Stimulated activated CD4-positive, alpha-beta T cell treated with anti-CD3 and anti-CD28 coated beads, Interleukin-2, amount 100 ng/mL, for 4 hours (primary cell): ENCODE data around the gene IL20RA.
"Not testable (repeated sequence)": the region's sequence is repeated elsewhere in the genome, so short reads cannot be mapped to it uniquely, and the experiment has no call there.

ENCODE experiments used
- DNase-seq: peaks from one replicate; pipeline ENCODE4 v3.0.0-alpha.2; 2020; ENCODE audit warnings: low read depth

The IL20RA gene

DNA sequence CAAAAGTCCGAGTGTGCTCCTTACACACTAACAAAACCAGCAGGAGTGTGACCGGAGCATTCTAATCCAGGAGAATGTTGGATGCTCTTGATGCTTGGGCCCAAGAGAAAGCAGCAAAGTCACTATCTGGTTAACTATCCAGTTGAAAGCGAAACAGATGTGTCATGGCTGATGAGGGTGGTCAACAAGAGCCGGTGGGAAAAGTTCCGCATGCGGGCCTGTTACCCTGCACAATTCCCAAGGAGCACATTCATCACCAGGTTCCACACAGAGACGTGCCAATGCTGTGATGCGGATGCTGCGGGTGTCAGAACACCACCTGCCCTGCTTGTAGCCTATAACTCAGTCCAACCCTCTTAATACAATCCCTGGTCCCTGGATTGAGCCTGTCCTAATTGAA is 38.7 kb downstream of the IL20RA start:
- no peak for DNase-seq

DNA sequence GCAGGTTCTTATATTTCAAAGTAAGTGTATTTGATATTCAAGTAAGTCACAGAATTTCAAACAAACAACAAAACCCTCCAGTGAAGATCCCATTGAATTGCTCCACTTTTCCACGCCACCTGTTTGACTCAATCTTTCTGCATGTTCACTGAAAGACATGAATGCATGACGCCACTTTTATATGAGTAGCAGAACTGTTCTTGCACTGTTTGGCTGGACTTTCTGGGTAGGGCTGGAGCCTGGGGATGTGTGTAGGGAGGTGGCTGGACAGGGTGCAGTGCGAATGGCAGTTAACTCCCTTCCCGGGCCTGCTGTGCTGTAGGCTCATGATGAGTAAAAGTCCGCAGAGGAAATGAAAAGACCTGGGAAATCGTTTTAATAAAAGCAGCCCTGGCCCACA is 39.7 kb downstream of the IL20RA start:
- no peak for DNase-seq

DNA sequence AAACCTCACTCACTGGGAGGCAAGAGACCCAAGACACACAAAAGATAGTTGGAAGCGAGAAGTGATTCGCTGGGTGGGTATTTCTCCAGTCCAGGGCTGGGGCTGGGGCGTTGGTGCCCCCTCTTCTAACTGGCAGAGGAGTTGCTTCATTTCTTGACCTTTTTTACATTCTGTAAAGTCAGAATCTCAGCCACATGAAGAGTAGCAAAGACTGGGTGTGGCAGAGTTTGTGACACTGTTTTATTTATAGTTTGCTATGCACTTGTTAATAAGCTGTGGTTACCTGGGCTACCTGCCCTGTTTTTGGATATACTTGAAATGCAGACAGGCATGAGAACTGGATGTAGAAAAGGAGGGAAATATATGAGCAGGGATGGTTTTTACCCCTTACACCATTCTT is 42.3 kb downstream of the IL20RA start:
- no peak for DNase-seq

DNA sequence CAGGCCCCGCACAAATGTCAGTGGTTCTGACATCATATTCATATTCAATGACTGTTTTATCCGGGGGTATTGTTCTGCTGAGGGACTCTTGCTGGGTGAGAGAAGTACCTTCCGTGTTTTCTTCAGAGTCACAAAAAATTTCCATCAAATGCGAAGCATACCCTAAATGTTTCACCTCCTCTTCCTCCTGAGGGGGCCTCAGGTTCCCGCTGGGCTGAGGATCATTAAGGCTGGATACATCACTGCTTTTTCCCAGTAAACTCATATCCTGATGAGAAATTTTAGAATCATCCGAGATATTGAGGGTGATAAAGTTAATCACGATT is 42.8 kb downstream of the IL20RA start:
- no peak for DNase-seq

DNA sequence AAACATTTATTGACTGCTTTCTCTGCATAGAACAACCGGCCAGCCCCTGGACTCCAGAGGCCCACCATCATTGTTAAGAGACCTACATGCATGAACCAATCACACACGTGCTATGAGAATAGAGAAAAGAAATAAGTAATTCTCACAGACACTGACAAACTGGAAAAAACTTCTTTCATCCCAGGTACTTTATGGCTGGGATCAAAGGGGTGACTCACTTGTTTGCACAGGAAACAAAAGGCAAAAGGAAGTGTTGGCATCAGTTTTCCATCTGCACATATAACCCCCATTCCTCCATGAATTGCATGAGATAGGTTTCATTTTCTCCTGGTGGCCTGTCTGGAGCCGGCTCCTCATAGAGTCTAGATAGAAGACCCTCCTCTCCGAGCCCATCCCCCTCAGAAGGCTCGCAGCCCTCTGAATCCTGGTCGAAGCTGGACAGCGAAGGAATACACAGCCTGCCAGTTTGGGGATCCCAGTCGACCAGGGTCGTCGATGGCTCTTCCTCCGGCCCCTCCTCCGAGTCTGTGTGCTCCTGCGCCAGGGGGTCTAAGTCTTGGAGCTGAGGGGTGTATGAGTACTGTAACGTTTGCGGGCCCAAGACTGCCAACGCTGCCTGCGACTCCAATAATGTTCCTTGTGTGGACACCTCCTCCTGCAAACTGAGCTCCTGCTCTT is 43.3 kb downstream of the IL20RA start:
- DNase-seq, result no peak

DNA sequence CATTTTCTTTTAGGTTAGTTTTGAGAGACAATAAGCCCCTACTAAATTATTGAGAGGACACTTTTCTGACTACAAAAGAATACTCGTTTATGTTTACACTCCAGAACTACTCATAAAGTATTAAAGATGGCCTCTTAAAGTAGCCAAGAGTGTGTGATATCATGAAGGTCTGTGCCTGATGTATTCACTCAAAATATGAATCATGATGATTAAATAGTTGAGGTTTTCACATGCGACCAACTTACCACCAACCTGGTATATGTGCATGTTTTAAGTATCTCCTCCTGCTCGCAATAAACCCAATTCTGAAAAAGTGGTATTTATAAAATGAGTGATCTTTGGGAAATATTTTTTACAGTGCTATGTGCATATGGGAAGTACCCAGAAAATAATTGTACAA is 43.9 kb downstream of the IL20RA start:
- no peak for DNase-seq

DNA sequence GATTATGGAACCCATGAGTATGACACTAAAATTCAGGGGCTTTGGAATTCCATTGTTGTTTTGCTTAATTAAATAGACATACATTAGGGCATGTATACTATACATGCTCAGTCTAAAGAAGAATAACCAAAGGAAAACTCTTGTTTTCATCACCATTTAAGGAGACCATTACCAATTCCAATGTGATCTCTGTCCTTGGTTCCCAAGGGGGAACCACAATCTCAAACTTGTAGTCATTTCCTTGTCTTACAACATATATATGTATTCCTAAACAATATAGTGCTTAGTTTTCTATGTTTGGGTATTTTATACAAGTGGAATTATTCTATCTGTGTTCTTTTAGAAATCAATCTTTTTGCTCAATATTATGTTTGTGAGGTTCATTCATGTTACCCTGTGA is 49.2 kb downstream of the IL20RA start:
- DNase-seq, result no peak

DNA sequence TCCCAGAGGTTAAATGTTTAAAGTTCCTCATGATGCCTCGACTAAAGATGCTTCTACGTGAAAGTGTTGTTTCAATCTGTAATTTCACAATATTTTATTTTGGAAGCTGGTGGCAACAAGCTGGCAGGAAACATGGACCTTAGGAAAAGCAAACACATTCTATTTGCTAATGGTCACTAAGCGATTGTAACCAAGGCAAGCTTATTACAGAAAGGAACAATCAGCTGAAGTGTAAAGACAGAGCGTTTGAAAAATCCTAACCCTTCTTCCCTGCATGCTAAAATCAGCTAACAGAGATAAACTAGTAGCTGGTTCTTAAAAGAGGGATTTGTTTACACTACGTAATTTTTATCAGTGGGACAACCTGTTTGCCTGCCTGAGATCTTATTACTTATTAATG is 50.0 kb downstream of the IL20RA start:
- DNase-seq, result no peak

DNA sequence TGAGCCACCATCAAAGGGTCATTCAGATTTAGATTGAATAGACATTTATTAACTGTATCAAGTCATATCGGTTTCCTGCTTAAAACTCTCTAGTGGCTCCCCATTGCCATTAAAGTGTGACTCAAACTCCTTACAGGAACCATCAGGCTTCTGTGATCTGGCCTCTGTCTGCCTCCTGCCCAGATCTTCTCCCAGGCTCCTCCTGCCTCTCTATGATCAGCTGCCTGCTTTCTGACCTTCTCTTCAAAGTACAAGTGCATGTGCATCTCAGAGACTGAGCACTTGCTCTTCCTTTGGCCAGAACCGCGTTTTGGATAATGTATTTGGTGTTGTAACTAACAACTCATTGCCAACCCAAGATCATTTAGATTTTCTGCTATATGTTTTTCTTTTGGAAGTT is 52.7 kb downstream of the IL20RA start:
- no peak for DNase-seq

DNA sequence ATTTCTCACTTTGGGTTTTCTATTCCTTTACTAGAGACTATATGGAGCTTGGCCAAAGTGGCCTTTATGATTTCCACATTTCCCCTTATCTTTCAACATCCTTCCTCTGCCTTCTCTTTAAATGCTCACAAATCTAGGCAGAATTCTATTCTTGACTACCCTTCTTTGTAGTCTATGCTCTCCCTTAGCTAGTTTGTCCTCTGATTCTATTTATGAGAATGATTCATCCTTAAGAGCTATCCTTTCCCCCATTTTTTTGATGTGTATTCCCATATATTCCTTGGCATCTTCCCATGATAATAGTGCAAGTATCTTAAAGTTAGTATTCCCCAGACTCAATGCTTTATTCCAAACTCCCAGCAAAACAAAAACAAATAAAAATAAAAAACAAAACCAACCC is 53.1 kb downstream of the IL20RA start:
- no peak for DNase-seq

DNA sequence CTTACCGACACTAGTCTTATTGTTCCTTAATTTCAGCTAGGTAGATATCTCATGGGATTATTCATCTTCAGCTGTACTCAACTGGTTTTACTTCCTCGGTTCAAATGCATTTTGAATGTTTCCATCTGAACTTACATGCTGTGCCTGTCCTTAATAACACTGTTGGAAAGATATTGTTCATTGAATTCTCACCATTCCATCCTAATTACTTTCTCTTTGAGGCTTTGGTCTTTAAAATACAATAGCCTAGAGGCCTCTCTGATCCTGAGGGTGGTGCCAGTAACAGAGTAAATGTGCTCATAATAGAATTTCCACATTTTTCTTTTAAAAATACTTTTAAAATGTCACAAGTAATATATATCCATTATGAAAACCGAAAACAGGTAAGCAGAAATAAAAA is 54.0 kb downstream of the IL20RA start:
- DNase-seq, result no peak

DNA sequence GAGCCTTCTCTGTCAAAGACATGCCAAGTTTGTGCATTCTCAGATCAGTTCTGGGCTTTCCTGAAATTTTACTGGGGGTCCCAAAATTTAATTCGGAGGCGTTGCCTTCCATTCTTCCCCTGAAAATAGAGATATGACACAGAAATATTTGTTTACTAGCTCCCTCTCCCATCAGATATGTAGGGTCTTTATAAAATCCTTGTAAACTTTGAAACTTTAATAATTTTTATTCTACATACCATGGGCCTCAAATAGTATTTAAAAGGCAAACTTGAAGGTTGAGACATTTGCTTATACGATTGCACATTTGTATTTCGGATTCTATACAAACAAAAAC is 54.6 kb downstream of the IL20RA start:
- no peak for DNase-seq

DNA sequence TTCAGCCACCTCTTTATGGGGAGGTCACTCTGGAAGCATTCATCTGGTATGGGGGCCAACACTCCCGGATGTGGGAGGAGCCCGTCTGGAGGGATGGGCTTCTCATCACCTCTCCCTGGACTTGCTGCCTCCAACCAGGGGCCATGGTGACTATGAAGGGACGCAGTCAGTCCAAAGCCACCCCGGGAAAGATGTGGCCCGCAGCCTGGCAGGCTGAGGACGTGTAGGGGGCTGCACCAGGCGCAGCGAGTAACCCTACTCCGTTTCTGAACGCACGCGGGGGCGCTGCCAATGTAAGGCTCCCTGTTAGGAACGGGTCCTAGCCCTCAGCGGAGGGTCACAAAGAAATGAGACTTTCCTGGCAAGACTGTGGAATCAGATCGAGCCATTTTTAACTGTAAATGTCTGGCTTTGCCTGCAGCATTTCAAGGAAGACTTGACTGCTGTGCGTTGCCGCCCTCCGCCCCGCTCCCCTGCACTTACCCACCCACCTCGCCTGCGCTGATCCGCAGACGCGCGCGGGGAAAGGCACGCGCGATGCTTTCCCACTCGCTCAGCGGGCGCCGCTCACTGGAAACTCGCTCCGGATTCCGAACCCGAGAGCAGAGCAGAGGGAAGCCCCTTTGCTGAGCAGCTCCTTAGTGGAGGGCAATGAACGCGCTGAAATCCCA is 55.1 kb downstream of the IL20RA start:
- no peak for DNase-seq

DNA sequence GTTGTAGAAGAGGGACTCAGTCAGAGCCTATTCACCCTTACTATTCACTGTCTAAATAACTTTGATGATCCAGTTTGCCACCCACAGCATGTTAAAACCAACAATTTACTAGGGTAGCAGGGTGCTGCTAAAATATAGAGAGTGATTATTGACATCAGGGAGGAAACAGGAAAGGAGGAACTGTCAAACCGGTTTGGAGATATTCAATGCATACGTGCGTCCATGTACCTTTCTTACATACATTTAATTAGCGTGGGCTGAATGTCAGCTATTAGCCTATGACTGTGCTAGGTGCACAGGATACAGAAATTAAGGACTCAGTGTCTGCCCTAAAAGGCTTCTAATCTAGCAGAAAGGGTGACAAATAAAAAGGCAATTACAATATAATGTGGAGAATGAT is 57.2 kb downstream of the IL20RA start:
- DNase-seq, result no peak

DNA sequence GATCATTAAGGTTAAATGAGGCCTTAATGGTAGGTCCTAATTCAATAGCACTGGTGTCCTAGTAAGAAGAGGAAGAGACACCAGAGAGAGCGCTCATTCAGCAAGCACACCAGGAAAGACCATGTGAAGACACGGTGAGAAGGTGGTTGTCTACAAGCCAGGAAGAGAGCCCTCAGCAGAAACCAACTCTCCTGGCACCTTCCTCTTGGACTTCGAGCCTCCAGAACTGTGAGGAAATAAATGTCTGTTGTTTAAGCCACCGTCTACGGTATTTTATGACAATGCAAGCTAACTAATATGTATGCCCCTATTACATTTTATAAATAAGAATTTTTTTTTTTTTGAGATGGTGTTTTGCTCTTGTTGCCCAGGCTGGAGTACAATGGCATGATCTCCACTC is 59.3 kb downstream of the IL20RA start:
- no peak for DNase-seq

DNA sequence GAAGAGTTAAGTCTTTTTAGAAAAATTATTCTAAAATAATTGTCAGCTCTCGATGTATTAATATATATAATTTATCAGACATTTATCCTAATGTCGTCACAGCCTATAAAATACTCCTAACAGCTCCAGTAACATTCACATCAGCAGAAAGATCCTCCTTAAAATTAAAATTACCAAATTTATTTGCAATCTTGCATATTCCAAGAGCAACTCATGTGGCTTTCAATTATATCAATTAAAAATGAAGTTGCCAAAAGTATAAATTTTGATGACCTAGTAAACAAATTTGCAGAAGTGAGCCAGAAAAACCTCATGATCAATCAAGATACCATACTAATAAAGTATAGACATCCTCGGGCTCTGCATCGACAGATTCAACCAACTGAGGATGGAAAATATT is 60.2 kb downstream of the IL20RA start:
- no peak for DNase-seq

DNA sequence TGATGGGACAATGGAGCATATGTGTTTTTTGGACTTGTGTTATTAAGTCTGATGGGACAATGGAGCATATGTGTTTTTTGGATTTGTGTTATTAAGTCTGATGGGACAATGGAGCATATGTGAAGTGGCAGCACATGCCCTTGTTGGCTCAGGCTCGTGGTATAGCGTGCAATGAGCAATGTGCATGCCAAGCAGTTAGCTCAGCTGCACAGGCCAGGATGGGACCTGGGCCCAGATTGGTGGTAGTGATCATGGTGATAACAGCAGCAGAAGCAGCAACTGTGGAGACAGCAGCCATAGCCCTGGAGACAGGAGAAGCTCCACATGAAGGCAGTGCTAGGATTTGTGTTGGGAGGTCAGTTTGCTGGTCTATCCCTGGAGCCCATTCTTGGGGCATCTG is 61.1 kb downstream of the IL20RA start:
- DNase-seq, result no peak

DNA sequence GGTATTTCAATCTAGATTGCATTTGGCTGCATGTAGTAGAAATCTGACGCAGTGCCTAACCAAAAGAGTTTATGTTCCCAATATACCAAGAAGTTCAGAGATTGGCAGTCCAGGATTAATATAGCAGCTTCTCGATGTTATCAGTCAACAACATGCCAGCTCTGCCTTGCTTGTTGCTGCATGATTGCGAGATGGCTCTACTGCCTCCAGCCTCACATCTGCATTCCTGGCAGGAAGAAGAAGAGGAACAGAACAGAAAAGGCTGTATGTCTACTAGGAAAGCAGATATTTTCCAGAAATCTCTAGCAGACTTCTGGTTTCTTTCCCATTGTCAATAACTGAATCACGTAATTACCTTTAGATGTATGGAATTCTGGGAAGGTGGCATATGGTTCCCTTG is 61.8 kb downstream of the IL20RA start:
- no peak for DNase-seq

DNA sequence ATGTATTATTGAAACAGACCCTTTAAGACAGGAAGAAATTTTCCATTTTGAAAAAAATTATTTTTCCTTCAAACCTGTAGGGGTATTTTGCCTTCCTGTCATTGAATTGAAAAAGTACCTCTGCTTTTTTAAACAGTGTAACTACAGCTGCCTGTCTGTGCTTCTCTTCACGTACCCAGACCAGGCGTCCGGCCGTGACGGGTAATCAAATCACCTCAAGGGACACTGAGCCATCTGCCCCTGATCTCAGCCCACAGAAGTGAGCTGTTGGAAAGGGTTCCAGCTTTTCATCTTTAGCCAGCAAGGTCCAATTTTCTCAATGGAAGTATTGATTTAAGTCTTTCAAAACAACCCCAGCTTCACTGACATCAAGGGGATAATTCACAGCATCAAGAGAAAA is 64.7 kb downstream of the IL20RA start:
- DNase-seq, result no peak

DNA sequence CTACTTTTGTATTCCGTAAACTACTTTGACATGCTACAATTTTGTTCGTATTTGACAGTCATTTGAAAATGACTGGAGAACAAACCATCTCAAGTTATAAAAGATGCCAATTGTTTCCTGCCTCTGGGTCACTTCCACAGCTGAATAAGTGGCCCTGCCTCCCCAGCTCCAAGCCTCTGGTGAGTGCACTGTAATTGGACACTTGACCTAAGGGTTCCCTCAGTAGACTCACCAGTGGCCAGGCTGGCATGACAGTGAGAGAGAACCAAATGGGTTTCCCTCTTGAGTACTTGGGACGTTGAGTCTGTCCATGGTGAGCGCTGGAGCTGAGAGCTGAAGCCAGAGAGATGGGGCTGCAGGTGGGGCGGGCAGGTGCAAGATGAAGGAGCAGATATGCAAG is 65.6 kb downstream of the IL20RA start:
- DNase-seq, result no peak

DNA sequence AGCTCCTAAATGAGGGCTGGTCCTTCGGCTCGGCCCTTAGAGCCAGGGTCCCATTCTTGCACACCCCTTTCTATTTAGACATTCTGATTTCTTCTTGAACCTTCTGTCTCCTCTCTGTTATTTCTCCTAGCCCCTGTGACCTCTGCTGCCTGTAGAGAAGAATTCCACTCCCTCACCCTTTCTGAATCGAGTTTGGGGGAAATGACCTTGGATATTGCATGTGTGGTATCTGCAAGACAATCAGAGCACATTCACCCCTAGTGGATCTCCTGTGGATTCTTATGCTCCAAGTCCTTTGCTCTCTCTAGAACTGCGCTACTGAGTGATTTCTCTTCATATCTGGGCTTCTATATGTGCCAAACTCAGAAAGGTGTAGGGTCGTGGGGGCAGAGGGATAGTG is 67.7 kb downstream of the IL20RA start:
- no peak for DNase-seq

DNA sequence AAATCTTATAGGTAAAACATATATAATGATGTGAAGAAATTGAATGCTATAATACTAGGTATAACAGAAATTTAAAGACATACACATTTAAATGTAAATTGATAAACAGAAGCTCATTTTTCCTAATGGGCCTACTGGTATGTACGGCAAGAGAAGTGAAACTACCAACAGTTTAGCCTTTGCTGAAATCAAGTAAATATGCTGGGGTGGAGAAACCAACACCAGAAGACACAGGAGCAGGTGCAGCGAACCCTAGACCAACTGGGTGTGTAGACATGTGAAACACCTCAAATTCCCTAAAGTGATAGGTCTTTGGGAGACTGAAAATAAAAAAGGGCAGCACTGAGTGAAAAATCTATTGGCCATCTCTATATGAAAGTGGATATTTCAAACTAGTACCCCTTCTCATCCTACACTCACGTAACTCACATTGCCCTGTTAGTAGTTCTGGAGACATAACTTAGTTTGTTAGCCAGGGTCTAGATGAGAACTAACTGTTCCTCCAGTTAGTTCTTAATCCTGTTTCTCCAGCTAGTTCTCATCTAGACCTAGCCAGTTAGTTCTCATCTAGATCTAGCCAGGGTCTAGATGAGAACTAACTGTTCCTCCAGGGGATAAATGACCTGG is 69.6 kb downstream of the IL20RA start:
- DNase-seq, result no peak

DNA sequence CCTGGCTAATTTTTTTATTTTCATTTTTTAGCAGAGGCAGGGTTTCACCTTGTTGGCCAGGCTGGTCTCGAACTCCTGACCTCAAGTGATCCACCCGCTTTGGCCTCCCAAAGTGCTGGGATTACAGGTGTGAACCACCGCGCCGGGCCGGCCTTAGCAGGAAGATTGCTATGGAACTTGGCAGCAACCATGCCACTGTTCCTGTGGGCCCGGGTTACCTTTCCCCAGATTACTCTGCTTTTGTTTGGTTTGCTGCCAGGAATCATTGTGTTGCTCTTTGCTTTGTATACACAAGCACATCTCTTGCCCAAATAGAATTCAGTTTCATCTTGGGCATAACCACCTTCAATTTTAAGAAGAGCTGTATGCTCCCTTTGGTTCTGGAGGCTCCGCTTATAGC is 71.0 kb downstream of the IL20RA start:
- DNase-seq, result not testable (repeated sequence)

DNA sequence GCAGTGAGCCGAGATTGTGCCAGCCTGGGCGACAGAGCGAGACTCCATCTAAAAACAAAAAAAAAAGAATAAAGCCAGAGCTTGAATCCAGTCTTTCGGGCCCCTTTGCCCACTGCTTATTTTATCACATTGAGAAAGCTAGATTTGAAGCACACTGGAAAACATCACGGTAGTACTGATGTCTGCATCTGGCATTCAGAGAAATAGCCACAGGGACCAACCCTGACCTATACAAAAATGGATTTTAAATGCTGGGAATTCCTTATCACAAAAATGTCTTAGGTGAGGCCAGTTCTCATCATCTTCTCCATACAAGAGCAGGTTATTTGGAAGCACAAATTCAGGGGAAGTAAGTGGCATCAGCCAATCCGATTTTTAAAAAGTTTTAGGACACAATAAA is 73.2 kb downstream of the IL20RA start:
- DNase-seq, result no peak
